ENCODE results near the gene DIPK1B.
"Not testable (repeated sequence)": the region's sequence is repeated elsewhere in the genome, so short reads cannot be mapped to it uniquely, and the experiment has no call there.

Gene DIPK1B

DNA sequence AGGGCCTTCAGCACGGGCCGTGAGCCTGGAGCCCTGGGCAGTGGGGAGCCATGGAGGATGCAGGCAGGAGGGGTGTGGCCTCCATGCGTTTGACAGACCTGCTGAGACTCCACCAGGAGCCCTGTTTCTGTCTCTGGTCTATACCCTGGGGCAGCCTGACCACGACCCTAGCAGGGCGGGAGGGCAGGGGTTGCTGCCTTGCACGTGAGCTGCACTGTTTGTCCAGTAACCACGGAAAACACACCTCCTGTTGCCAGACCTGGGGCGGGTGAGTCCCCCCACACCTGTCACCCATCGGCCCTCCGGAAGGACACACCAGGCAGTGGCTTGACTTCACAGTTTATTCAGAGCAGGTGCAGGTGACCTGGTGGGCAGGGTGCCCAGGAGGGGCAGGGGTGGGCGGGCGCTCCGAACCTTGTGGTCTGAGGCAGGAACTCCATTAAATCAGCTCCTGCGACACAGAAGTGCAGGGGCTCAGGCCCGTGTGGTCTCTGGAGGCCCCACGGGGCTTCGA is 41.7 kb downstream of the DIPK1B start:
- DNase-seq (ENCODE audit: low read depth): no peak

DNA sequence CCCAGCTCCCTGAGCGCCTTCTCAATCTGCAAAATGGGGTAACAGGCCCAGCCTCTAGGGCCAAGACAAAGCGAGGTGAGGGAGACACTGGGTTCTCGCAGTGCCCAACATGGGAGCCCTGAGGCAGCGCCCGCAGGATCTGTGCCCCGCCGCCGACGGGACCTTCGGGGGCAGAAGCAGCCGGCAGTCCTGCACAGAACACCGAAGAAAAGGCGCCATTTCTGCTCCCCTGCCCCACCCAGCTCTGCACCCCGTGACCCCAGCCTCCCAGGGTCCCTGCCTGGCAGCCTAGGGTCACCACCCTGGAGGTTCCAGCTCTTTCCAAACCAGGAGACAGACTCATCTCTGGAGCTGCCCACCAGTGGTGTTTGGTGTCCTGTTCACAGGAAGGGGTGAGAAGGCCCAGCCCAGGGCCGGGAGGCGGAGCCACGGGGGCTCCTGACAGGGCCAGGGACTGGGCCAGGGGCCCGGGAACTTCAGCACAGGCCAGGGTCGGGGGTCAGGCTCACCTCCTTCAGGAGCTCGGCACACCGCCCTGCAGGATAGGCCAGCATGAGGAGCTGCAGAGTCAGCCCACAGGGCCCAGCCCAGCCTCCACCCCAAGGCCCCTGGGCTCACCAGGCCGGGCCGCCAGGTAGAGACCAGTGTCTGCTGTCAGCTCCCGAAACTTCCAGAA is 42.4 kb downstream of the DIPK1B start:
- no peak for DNase-seq (ENCODE audit: low read depth)

DNA sequence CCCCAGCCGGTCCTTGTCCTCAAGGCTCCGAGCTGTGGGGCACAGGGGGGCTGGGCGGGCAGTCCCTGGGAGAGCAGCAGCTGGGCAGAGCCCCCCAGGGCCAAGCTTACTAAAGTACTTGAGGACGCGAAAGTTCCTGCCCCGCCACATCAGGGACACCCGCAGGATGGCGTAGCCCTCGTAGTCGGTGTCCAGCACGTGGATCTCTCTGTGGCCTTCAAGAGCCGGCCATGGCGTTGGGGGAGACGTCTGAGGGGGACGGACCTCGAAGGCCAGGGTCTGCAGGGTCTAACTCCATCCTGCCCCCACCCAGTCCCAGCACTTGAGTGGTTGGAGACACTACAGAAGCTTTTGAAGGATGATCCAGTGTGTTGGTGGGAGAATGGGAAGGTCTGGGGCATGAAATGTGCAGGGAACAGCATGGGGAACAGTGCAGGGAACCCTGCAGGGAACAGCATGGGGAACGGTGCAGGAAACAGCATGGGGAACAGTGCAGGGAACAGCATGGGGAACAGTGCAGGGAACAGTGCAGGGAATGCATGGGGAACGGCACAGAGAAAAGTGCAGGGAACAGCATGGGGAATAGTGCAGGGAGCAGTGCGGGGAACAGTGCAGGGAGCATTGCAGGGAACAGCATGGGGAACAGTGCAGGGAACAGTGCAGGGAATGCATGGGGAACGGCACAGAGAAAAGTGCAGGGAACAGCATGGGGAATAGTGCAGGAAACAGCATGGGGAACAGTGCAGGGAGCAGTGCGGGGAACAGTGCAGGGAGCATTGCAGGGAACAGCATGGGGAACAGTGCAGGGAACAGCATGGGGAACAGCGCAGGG is 43.1 kb downstream of the DIPK1B start:
- DNase-seq (ENCODE audit: low read depth): not testable (repeated sequence)

DNA sequence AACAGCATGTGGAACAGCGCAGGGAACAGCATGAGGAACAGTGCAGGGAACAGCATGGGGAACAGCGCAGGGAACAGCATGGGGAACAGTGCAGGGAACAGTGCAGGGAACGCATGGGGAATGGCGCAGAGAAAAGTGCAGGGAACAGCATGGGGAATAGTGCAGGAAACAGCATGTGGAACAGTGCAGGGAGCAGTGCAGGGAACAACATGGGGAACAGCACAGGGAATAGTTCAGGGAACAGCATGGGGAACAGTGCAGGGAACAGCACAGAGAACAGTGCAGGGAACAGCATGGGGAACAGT is 43.7 kb downstream of the DIPK1B start:
- no peak for DNase-seq (ENCODE audit: low read depth)

DNA sequence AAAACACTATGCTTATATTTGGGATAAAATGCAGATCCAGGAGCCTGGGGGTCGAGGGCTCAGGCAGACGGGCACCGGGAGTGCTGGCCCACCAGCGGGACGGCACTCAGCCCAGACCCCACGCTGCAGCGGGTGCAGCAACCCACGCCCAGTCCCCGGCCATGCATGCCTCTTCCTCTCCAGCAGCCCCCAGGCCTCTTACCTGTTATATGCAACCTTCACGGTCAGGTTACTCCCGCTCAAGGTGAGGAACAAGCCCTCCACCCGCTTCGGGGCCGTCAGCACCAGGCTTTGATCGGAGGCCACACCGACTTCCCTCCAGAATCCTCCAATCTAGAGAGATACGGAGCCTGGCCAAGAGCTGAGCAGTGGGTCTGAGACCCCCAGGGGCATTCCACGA is 44.5 kb downstream of the DIPK1B start:
- no peak for DNase-seq (ENCODE audit: low read depth)

DNA sequence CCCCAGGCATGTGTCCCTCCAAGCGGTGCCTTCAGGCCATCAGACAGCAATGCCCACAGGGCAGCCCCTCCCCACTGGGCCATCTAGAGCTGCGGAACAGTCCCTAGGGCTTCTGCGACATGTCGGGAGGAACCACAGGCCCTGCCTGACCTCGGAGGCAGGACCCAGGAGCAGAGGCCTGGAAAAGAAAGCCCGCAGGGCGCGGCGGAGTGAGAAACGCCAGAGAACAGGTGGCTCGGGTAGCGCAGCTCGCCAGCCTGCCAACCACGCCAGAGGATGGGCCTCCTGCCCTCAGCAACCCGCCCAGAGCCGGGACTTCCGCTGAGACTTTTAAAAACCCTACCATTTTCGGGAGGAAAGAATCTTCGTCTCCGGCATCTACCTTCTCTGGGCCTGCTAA is 45.0 kb downstream of the DIPK1B start:
- DNase-seq (ENCODE audit: low read depth): no peak

DNA sequence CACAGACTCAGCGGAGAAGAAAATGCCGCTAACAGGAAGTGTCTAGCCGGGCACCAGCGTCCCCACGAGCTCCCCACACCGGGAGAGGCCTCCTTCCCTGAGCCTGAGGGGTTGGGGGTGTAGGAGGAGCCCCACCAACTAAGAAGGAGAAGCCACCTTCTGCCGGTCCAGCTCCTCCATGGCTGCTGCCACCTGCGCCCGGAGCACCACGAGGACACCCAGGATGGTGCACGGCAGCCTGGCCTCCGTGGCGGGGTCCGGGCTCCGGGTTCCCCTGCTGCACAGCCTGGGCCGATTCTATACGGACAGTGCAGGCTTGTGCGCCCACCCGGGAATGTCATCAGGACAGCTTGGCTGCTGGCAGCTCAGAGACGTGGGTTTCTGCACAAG is 45.4 kb downstream of the DIPK1B start:
- no peak for DNase-seq (ENCODE audit: low read depth)

DNA sequence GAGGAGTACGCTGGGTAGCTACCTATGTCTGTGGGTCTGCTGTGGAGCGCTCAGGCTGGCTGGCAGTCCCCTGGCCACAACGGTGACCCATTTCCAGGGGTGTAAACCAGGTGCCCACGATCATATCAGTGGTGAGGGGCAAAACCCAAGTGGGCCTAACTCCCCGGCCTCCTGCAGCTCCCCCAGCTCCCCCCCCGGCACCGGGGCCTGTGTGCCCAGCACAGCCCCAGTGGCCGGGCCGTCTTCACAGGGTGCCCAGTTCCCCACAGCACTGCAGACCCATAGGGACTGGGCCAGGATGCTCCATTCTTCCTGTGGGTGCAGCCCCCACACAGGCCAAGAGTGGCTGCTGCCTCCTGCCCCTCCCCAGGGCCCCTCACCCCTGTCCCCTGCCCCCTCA is 46.6 kb downstream of the DIPK1B start:
- no peak for DNase-seq (ENCODE audit: low read depth)

DNA sequence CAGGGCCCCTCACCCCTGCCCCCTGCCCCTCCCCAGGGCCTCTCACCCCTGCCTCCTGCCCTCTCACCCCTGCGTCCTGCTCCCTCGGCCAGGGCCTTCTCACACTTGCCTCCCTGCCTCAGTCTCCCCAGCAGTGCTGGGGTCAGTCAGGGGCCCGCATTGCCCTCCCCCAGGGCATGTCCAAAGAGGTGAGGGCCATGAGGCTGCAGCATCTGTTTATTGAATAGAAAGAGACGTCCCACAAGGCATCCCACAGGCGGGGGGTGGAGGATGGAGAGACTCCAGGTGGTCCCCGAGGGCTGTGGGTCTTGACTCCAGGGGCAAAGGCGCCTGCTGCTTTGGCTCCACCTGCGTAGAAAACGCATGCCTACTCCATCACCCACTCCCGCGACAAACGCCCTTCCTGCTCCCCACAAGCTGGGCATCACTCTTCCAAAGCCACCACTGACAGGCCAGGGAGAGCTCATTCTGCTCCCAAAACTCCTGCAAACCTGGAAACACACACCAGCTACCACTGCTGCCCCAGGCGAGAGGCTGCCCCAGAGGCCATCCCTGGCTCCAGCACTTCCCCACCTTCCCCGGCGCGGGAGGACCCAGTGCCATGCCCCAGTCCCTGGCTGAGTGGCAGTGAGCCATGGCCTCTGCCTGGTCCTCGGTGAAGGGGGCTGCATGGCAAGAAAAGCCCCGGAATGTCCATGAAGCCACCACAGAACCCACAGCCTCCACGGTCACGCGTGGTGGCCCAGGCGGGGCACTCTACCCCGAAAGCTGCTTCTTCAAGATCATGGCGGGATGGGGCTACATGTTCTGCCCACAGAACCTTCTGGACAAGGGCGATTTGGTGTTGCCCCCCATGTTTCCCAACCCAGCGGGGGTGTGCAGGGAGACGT is 47.3 kb downstream of the DIPK1B start:
- DNase-seq (ENCODE audit: low read depth): no peak

DNA sequence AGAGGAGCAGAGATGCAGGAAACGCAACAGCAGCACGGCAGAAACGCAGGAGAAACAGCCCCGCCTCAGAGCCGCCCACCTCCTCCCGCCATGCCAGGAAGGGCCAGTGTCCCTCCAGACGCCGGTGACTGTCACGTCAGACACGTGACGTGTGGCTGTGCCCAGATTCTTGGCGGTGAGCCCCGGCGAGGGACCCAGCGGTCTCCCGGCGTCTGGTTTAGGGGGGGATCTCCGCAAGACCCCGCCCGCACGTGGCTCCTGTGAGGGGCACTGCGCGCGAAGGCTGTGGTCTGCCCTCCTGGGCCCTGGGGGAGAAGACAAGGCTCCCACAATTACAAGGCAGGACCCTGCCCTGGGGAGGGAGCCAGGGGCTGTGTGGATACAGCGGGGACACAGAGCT is 48.1 kb downstream of the DIPK1B start:
- DNase-seq (ENCODE audit: low read depth): no peak

DNA sequence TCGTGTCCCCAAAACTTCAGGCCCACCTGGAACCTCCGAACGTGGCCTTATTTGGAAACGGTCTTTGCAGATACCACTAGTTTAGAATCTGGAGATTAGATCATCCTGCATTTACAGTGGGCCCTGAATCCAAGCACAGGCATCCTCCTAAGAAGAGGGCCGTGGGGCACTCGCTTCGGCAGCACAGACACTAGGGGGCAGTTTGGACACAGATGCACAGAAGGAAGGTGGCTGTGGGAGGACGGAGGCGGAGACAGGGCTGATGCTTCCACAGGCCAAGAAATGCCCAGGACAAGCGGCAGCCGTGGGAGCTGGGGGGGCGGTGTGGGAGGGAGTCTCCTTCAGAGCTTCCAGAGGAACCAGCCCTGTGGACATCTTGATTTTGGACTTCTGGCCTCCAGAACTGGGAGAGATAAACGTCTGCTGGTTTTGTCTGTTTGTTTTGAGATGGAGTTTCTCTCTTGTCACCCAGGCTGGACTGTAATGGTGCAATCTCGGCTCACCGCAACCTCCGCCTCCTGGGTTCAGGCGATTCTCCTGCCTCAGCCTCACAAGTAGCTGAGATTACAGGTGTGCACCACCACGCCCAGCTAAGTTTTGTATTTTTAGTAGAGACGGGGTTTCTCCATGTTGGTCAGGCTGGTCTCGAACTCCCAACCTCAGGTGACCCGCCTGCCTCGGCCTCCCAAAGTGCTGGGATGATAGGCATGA is 48.6 kb downstream of the DIPK1B start:
- not testable (repeated sequence) for DNase-seq (ENCODE audit: low read depth)

DNA sequence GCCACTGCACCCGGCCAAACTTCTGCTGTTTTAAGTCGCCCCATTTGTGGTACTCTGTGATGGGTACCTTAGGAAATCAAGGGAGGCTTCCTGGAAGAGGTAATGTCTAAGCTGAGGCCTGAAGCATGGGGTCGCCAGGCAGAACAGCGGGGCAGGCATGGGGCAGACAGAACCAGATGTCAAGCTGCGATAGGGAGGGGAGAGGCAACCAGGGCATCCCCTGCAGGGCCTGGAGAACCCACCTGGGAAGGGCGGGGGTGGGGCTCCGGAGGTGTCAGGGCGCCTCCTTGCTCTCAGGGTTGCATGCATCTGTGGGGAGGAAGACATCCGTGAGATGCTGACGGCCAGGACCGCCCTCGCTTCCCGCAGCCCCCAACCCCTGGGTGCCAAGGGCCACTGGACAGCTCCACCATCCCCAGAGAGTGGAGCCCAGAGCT is 49.2 kb downstream of the DIPK1B start:
- no peak for DNase-seq (ENCODE audit: low read depth)

DNA sequence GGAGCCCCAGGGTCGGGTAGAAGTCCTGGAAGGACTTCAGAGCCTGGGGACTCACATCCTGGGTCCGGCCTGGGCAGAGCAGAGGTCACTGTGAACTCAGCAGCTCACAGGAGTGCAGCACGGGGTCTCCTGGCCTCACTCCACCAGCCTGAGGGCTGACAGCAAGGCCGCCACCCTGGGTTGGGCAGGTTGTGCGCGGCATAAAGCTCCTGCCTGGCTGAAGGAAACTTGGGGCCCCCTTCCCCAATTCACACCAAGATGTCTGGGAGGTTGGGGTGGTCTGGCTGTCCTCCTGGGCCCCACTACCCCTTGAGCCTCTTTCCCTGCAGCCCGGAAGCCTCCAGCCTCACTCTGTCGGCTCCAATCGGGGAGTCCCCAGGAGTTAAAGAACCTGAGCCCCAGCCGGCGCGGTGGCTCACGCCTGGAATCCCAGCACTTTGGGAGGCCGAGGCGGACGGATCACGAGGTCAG is 49.9 kb downstream of the DIPK1B start:
- DNase-seq (ENCODE audit: low read depth): no peak

DNA sequence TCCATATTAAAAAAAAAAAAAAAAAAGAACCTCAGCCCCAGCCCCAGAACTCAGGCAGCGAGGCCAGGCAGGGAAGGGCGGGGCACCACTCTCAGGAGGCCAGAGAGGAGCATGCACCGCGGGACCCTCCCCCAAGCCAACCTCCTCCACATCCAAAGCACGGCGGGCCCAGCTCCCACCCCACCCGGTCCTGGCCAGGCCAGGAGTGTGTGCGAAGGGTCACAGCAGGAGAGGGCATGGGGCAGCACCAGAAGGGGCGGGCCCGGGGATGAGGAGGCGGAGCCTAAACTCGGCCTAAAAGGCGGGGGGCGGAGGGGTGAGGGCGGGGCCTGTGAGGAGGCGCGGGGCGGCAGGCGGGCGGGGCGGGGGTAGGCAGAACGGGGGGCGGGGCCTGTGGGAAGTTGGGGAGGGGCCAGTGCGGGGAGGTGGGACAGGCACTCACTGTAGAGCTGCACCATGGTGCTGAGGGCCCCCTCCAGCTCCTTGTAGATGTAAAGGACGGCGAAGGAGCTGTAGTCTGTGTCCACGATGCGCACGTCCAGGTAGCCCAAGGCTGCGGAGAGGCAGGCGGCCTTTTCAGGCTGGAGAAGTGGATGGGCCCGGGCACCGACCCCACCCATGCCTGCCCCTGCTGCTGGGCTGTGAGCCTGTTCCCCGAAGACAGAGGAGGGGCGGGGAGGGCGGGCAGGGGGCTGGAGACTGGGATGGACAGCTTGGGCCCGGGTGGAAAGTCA is 50.7 kb downstream of the DIPK1B start:
- DNase-seq (ENCODE audit: low read depth): no peak

DNA sequence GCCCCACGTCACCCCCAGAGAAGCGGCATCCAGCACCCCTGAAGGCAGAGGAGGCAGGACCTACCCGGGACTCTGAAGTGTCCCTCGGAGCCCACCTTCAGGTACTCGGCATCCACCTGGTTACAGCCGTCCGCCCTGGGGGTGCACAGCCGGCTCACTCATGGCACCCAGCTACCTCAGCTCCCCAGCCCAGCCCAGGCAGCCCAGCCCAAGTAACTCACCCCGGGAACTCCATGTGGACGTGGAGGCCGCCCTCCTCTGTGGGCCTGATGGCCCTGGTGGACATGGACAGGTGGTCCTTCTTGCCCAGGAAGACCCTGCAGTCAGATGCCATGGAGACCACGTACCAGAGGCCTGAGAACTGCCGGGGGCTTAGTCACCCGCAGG is 51.3 kb downstream of the DIPK1B start:
- no peak for DNase-seq (ENCODE audit: low read depth)

DNA sequence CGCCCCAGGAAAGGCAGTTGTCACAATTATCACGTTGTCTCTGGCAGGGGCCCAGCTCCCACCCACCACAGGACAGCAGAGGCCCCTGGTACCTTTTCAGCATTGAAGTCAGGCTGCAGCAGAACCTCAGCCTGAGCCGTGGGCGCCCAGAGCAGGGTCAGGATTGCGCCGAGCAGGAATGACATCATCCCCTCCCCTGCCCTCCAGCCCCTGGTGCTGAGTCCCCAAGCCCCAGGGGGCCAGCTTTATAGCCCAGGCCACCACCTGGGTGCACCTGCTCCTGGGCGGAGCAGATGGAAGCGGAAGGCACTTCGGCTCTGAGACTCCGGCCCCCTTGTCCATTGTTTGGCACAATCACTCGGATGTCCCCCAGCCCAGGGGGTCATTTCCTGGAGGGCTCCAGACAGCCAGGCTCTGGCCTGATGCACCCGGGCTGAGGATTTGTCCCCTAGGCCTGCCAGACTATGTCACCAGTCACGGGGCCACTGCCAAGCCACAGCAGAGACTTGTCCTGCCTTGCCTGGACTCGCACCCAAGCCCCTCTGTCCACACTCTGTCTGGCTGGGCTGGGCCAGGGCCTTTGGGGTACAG is 52.0 kb downstream of the DIPK1B start, which contains the start of gene LCN15:
TSS of gene LCN15 (minus strand) at position 218 of the 591 bp plus-strand sequence. CDS start at position 188, 30 bp downstream.
- no peak for DNase-seq (ENCODE audit: low read depth)

DNA sequence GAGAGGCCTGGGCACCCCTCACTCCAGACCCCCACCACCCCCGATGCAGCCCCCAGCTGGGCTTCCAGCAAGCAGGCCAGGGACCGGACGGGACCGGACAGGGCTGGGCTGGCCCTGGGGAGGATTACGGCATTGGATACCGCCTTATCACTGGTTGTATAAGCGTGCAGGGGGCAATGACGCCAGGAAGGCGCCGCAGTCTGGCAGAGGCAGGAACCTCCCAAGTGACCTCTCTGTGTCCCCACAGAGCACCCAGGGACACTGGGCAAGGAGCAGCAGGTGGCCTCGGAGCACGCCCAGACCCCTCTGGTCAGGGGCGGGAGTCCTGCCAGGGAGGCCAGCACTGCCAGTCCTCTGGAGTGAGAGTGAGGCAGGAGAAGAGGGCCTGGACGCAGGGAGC is 52.7 kb downstream of the DIPK1B start:
- DNase-seq (ENCODE audit: low read depth): no peak

DNA sequence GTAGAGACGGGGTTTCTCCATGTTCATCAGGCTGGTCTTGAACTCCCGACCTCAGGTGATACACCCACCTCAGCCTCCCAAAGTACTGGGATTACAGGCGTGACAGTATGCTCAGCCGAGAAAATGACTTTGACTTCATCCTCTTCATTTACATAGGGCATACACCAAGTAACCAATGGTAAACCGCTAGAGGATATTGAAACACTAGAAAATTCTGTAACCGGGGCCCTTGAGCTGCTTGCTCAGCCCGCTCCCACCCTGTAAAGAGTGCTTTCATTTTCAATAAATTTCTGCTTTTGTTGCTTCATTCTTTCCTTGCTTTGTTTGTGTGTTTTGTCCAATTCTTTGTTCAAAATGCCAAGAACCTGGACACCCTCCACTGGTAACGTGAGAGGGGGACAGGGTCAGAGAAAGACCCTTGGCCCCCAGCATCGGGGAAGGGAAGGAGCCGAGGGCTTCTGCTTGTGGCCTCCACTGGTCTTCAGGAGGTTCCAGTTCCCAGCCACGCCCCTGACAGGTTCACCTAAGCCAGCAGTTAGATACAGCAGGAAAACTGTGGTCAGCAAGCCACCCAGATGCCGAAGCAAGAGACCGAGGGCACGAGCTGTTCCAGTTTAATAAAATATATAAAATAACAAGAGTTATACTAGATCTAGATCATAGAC is 53.5 kb downstream of the DIPK1B start:
- not testable (repeated sequence) for DNase-seq (ENCODE audit: low read depth)

DNA sequence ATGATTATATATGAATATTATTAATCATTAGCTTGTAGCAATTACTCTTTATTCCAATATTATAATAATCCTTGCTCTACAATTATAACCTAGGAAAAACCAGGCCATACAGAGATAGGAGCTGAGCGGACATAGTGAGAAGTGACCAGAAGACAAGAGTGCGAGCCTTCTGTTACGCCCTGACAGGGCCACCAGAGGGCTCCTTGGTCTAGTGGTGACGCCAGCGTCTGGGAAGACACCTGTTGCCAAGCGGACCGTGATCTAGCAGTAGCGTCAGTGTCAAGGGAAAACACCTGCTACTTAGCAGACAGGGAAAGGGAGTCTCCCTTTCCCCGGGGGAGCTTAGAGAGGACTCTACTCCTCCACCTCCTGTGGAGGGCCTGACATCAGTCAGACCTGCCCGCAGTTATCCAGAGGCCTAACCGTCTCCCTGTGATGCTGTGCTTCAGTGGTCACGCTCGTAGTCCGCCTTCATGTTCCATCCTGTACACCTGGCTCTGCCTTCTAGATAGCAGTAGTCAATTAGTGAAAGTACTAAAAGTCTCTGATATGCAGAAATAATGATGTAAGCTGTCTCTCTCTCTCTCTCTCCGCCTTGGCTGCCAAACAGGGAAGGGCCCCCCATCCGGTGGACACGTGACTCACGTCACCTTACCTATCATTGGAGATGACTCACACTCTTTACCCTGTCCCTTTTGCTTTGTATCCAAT is 54.2 kb downstream of the DIPK1B start:
- peak; percentile 53 for DNase-seq (ENCODE audit: low read depth)

Data from T-helper 22 cell (primary cell).